ENCODE measurements around the gene OLIG1.
A peak's percentile ranks its signal among the peaks of the same experiment; 100 is the strongest.

OLIG1 gene

GRCh38 chr21:33027401-33028286 lies 42.3 kb upstream of the OLIG1 start:
- H3K36me3 Mint-ChIP-seq: no peaks in the 10 kb centered on the region
- H3K27ac Mint-ChIP-seq: no peak overlapping the region
- no peak overlapping the region for H3K4me3 Mint-ChIP-seq
- peaks cover 43% of the 10 kb centered on the region for H3K4me1 Mint-ChIP-seq (ENCODE audit: low read depth)
- peaks cover 33% of the 10 kb centered on the region for H3K27me3 Mint-ChIP-seq
- no peaks in the 10 kb centered on the region for H3K9me3 Mint-ChIP-seq (ENCODE audit: low read depth)

- H3K36me3 Mint-ChIP-seq: no peaks in the 10 kb centered on the region
- H3K27ac Mint-ChIP-seq: peak overlapping the region; percentile 34
- H3K27me3 Mint-ChIP-seq: peaks cover 33% of the 10 kb centered on the region
- peaks cover 42% of the 10 kb centered on the region for H3K4me1 Mint-ChIP-seq (ENCODE audit: low read depth)
- peak overlapping the region; percentile 53 for H3K4me3 Mint-ChIP-seq
- H3K9me3 Mint-ChIP-seq (ENCODE audit: low read depth): no peaks in the 10 kb centered on the region
Observed at GRCh38 chr21:33028287-33028670, 41.7 kb upstream of the OLIG1 start.

- H3K36me3 Mint-ChIP-seq: no peaks in the 10 kb centered on the region
- peaks cover 36% of the 10 kb centered on the region for H3K4me1 Mint-ChIP-seq (ENCODE audit: low read depth)
- H3K9me3 Mint-ChIP-seq (ENCODE audit: low read depth): no peaks in the 10 kb centered on the region
- H3K4me3 Mint-ChIP-seq: peak overlapping the region; percentile 73
- H3K27me3 Mint-ChIP-seq: peaks cover 32% of the 10 kb centered on the region
- H3K27ac Mint-ChIP-seq: no peak overlapping the region
Observed at GRCh38 chr21:33028773-33029384, 41.1 kb upstream of the OLIG1 start.

- H3K27ac Mint-ChIP-seq: no peak overlapping the region
- H3K36me3 Mint-ChIP-seq: no peaks in the 10 kb centered on the region
- H3K27me3 Mint-ChIP-seq: peaks cover 30% of the 10 kb centered on the region
- H3K4me1 Mint-ChIP-seq (ENCODE audit: low read depth): peaks cover 30% of the 10 kb centered on the region
- no peaks in the 10 kb centered on the region for H3K9me3 Mint-ChIP-seq (ENCODE audit: low read depth)
- H3K4me3 Mint-ChIP-seq: peak overlapping the region; percentile 73
Observed at GRCh38 chr21:33029385-33029921, 40.5 kb upstream of the OLIG1 start.

- H3K27me3 Mint-ChIP-seq: peaks cover 30% of the 10 kb centered on the region
Observed at GRCh38 chr21:33029975-33030461, 39.9 kb upstream of the OLIG1 start.

GRCh38 chr21:33030633-33031032 lies 39.3 kb upstream of the OLIG1 start:
- no peaks in the 10 kb centered on the region for H3K36me3 Mint-ChIP-seq
- no peaks in the 10 kb centered on the region for H3K9me3 Mint-ChIP-seq (ENCODE audit: low read depth)
- H3K27me3 Mint-ChIP-seq: peaks cover 28% of the 10 kb centered on the region
- no peak overlapping the region for H3K4me3 Mint-ChIP-seq
- peaks cover 26% of the 10 kb centered on the region for H3K4me1 Mint-ChIP-seq (ENCODE audit: low read depth)
- H3K27ac Mint-ChIP-seq: no peak overlapping the region

More at GRCh38 chr21:33029975-33030461, 39.9 kb upstream of the OLIG1 start:
- H3K4me3 Mint-ChIP-seq: no peak overlapping the region
- H3K36me3 Mint-ChIP-seq: no peaks in the 10 kb centered on the region
- no peak overlapping the region for H3K27ac Mint-ChIP-seq
- H3K4me1 Mint-ChIP-seq (ENCODE audit: low read depth): peaks cover 26% of the 10 kb centered on the region
- H3K9me3 Mint-ChIP-seq (ENCODE audit: low read depth): no peaks in the 10 kb centered on the region

GRCh38 chr21:33031152-33031911 lies 38.6 kb upstream of the OLIG1 start:
- H3K27ac Mint-ChIP-seq: no peak overlapping the region
- no peaks in the 10 kb centered on the region for H3K9me3 Mint-ChIP-seq (ENCODE audit: low read depth)
- H3K4me1 Mint-ChIP-seq (ENCODE audit: low read depth): peaks cover 21% of the 10 kb centered on the region
- H3K4me3 Mint-ChIP-seq: no peak overlapping the region
- H3K27me3 Mint-ChIP-seq: peaks cover 22% of the 10 kb centered on the region
- no peaks in the 10 kb centered on the region for H3K36me3 Mint-ChIP-seq

- Mint-ChIP-seq H3K4me3 (no peak overlapping the region), H3K27me3 (peaks cover 18% of the 10 kb centered on the region), H3K36me3 (no peaks in the 10 kb centered on the region), H3K9me3 (ENCODE audit: low read depth) (no peaks in the 10 kb centered on the region), H3K4me1 (ENCODE audit: low read depth) (peaks cover 25% of the 10 kb centered on the region), H3K27ac (no peak overlapping the region)
Observed at GRCh38 chr21:33032434-33033047, 37.4 kb upstream of the OLIG1 start.

- no peaks in the 10 kb centered on the region for H3K9me3 Mint-ChIP-seq (ENCODE audit: low read depth)
- H3K4me3 Mint-ChIP-seq: no peak overlapping the region
- peaks cover 22% of the 10 kb centered on the region for H3K4me1 Mint-ChIP-seq (ENCODE audit: low read depth)
- H3K27ac Mint-ChIP-seq: no peak overlapping the region
- peaks cover 16% of the 10 kb centered on the region for H3K27me3 Mint-ChIP-seq
- H3K36me3 Mint-ChIP-seq: no peaks in the 10 kb centered on the region
Observed at GRCh38 chr21:33033094-33033951, 36.6 kb upstream of the OLIG1 start.

GRCh38 chr21:33033961-33034413 lies 36.0 kb upstream of the OLIG1 start:
- Mint-ChIP-seq H3K4me1 (ENCODE audit: low read depth) (peaks cover 16% of the 10 kb centered on the region), H3K4me3 (no peak overlapping the region), H3K27me3 (peaks cover 15% of the 10 kb centered on the region)

GRCh38 chr21:33035147-33035546 lies 34.8 kb upstream of the OLIG1 start:
- Mint-ChIP-seq H3K4me1 (ENCODE audit: low read depth) (peaks cover 10% of the 10 kb centered on the region), H3K9me3 (ENCODE audit: low read depth) (no peaks in the 10 kb centered on the region), H3K36me3 (peaks cover 2% of the 10 kb centered on the region), H3K4me3 (no peak overlapping the region), H3K27me3 (peaks cover 12% of the 10 kb centered on the region), H3K27ac (no peak overlapping the region)

More at GRCh38 chr21:33033961-33034413, 36.0 kb upstream of the OLIG1 start:
- no peak overlapping the region for H3K27ac Mint-ChIP-seq
- H3K36me3 Mint-ChIP-seq: peaks cover 2% of the 10 kb centered on the region
- no peaks in the 10 kb centered on the region for H3K9me3 Mint-ChIP-seq (ENCODE audit: low read depth)

- Mint-ChIP-seq H3K4me1 (ENCODE audit: low read depth) (peaks cover 10% of the 10 kb centered on the region), H3K27ac (no peak overlapping the region), H3K4me3 (no peak overlapping the region), H3K9me3 (ENCODE audit: low read depth) (no peaks in the 10 kb centered on the region), H3K27me3 (peaks cover 14% of the 10 kb centered on the region), H3K36me3 (peaks cover 2% of the 10 kb centered on the region)
Observed at GRCh38 chr21:33036430-33037162, 33.3 kb upstream of the OLIG1 start.

- no peaks in the 10 kb centered on the region for H3K9me3 Mint-ChIP-seq (ENCODE audit: low read depth)
- H3K27ac Mint-ChIP-seq: no peak overlapping the region
- H3K4me1 Mint-ChIP-seq (ENCODE audit: low read depth): peaks cover 10% of the 10 kb centered on the region
- H3K4me3 Mint-ChIP-seq: no peak overlapping the region
- peaks cover 9% of the 10 kb centered on the region for H3K27me3 Mint-ChIP-seq
- peaks cover 2% of the 10 kb centered on the region for H3K36me3 Mint-ChIP-seq
Observed at GRCh38 chr21:33037501-33037900, 32.4 kb upstream of the OLIG1 start.
